LoVo (cell line): ENCODE results near the gene RPL23.
A peak's percentile ranks its signal among the peaks of the same experiment; 100 is the strongest.

Experiments
- DNase-seq: peaks from one replicate; pipeline ENCODE4 v3.0.0-alpha.2; 2016; ENCODE audit warnings: low spot score

RPL23 gene

DNA sequence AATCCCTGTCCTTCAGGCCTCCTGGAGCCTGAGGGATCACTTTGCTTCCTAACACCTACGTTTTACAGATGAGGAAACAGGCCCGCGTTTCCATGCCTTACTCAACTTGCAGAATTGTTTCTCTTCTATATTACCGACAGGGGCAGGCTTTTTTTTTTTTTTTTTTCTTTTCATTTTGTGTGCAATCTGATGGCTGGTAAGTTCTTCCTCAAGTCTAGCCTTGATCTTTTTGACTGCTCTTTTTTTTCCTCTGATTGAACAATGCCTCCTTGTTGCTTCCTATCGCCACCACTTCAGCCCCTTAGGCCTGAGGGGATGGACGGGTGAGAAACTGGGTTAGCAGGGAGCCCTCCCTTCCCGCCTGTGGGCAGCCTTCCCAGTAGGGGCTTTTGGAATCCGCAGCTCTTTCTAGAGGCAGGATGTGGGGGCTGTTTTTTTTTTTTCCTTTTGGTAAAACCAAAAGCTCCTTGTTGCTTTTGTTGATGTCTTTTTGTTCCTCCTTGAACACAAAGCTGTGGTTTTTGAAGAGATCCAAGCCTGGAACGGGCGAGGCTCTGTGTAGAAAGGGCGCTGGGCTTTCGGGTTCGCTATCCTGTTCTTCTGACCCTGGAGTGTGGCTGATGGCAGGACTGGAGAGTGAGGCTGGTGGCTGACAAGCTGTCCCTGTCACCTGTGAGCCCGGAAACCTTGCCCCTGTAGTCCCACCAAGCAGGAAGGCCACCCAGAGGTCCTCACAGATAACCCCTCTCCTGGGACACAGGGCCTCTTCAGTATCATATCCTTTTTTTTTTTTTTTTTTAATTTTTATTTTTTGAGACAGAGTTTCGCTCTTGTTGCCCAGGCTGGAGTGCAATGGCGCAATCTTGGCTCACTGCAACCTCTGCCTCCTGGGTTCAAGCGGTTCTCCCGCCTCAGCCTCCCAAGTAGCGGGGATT lies 30.3 kb upstream of the RPL23 start:
- no peak for DNase-seq

GRCh38 chr17:38882870-38883269 lies 29.3 kb upstream of the RPL23 start:
- DNase-seq = no peak

GRCh38 chr17:38881600-38882191 lies 28.2 kb upstream of the RPL23 start:
- no peak for DNase-seq

DNA sequence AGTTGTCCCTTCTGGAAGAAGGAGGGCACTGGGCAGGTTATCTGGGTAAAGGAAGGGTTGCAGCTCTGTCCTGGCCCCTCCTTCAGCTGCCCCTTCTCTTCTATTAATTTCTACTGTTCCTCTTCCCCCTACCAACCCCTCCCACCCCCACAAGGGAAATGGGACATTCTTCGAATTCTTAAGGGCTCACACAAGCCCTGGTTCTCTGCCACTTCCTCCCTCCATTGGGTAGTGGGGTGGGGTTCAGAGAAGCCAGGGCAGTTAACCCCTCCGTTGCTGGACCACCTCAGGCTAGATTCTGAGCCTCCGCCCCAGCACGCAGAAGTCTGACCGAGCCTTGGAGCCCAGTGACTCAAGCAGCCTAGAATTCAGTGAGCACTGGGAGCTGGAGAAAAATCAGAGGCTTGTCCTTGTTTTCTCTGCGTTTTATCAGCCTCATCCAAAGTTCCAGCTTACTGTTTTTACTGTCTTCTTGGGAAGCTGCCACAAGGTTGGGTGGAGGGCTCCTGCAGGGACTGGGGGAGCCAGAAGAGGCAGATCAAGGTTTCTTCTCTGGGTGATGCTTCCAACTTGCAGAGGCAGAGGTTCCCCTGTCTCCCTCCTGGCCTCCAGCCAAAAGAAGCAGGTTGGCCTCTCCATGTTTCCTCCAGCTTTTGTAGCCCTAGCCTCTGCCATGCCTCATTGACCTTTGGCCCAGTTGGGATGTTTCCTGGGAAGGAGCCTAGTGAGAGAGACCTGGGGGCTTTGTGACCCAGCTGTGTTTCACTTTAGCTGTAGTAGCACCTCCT lies 26.6 kb upstream of the RPL23 start:
- DNase-seq = no peak

GRCh38 chr17:38877130-38877851 lies 23.8 kb upstream of the RPL23 start:
- DNase-seq = no peak

DNA sequence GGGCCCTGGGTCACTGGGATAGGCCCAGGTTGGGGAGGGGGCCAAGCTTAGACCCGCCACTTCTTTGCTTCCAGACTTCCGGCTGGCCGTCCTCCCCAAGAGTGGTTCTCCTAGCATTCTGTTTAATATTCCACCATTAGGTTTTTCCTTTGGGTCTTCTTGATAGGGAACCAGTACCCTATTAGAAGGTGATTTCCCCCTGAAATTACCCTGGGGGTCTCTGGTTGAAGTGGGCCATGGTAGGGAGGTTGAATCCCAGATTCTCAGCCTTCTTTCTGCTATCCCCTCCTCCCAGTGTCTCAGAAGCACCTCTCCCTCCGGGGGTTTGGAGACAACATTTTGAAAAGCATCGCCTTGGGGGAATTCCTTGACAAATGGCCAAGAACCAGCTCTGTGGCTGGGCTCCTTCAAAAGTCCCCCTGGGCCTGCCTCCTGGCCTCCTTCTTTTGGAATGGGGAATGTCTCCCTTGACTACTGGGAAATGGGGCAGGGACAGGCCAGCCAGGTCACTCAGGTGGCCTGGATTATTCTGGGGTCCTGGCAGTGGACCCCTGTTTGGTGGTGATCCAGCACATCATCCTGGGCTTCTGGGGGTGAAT lies 22.1 kb upstream of the RPL23 start:
- DNase-seq = no peak

DNA sequence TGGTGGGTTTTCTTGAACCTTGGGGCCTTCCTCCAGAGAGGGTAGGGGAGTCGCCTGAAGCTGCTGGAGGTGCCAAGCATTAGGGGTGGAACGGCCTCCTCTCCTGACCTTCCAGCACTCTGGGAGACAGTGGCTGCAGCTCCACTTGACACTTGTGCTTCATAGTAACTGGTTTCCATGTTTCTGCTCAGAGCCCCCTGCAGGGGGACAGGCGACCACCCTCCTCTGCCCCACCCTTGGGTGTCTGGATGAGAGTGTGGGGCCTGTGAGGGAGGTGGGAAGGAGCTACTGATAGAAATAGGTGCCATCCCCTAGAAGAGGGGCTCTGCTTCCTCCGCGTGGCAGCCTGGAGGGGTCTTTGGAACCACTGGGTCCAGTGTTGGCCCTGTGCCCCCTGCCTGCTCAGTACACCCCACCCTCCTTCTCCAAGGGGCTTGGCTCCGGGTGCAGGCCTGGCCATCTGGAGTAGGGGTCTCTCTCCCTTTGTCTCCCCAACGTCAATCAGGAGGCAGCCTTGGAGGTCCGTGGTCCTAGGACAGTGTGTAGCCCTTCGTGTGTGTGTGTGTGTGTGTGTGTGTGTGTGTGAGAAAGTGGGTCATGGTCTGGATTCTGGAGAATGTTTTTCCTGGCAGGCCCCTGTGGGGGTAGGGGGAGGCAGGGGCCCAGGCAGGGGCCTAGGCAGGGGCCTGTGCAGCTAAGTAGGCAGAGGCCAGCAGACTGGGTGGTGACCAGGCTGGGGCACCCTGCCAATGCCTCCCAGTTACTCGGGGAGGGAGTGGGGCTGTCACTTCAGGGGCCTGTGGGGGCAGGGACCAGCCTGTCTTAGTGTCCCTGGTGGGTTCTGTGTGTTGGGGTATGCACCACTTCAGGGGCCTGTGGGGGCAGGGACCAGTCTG lies 21.2 kb upstream of the RPL23 start:
- DNase-seq = no peak

GRCh38 chr17:38873640-38874380 lies 20.3 kb upstream of the RPL23 start:
- peak; percentile 26 for DNase-seq

DNA sequence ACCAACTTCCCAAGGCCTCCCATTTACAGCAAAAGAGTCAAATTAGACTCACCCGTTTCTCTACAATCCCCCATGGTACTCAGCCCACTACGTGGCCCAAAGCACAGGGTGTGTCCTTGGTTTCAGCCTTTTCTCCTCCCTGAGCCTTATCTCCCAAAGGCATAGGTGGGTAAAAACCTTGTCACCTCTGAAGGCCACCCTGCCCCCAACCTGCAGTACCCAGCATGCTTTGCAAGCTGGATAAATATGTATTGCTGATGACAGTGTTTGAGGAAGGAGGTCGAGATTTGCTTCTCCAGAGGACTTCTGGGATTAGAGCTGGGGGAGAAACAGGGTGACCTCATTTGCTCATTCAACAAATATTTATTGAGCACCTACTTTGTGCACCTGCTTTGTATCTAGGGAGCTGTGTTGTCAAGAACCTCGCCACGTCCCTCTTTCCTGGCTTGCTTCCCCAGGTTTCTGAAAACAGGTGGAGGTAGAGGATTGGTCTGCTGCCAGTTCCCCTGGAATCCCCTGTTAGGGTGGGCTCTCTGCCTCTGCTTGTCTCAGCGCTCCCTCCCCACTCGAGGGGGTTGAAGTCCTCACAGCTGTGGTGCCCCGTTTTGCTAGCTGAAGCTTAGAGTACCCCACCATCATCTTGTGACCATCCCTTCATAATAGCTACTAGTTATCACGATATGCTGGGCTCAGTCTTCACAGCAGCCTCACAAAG lies 19.3 kb upstream of the RPL23 start:
- no peak for DNase-seq

DNA sequence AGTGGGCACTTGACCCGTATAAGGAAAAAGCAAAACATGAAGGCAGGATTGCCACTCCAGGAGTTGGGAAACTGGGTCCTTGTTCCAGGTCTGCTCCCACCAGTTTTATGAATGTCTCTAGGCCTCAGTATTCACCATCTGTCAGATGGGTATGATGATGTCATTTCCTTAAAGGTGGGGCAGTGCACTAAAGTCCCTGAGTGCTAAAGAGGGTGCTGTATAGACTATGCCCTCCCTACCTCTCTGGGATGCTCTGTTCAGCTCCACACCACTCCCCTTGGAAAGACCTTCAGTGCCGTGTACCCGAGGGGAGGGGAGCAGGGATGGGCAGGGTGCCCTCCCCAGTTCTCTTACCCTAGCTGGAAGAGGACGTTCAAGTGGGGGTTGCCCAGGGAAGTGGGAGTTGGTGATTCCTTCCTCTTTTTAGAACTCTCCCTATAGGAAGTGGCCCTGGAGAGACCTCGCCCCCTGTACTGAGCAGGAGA lies 18.5 kb upstream of the RPL23 start:
- no peak for DNase-seq

DNA sequence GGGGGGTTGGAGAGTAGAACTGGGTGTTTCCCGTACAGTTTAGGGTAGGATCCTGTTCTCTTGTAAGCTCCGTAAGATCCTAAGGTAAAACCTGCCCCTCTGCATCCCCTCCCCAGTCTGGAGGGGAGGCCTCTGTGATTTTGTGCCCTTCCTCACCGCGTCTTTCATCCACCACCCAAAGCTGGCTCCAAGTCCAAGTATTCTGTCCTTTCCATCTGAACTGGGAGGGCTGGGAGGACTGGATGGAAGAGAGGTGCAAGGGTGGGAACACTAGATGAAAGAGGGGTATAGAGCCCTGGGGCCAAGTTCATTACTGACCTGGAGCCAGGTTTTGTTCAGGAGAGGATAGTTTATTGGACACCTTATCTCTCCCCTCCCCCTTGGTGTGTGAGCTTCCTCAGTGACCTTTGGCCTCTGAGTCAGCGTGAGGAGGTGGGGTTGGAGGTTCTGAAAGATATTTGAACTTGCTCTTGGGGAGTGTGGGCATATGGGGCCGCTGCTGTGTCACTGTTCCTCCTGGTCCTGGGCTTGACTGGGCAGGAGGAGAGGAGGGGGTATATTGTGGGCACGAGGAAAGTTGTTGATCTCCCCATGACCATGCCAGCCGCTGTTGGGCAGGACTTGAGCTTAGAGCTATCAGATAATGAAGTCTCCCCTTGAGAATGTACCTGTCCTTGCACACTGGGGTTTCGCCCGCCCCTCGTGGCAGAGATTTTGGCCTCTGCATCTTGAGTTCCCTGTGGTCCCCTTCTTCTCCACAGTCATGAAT lies 17.9 kb upstream of the RPL23 start:
- DNase-seq = peak; percentile 91

DNA sequence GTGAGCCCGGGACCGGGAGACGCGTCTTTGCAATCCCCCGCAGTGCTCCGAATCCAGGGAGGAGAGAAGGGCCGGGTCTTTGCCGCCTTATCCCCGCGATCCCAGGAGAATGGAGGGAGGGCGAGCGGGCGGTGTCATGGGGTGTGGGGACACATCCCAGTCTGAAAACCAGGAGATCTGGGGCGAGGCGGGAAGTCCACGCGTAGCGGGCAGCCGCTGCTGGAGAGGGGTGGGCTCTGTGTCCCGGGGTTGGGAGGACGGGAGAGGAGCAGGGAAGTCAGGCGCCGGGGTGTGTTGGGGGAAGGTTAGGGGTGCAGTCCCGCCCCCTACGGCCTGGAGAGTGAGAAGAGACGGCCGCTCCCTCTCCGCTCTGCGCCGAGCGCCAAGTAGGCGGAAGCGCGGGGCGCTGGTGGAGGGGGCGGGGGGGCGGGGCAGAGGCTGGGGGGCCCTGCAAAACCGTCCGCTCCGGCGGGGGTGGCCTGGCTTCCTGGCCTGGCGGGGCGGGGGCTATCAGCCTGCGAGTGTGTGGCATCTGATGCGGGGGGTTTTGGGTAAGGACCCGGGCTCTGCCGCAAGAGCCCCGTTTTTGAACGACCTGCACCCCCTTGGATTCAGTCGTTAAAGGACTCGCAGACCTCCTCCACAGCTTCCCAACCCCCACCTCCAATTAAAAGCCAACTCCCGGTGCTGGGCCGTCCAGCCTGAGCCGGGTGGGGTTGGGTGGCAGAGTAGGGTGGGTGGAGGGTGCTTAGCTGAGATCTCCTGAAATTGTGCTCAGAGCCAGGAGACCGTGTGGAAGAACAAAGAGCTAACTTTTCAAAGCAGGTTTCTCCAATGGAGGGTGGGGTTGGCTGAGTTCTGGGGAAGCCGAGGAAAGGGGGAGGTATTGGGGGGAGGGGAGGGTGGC lies 17.0 kb upstream of the RPL23 start:
- peak; percentile 44 for DNase-seq

- peak; percentile 87 for DNase-seq
Measured at GRCh38 chr17:38869526-38870258, 16.2 kb upstream of the RPL23 start, which contains the start of gene LASP1. Gene LASP1 (plus strand): TSS chr17:38870058. CDS start chr17:38870190, 132 bp downstream.

GRCh38 chr17:38868817-38869525 lies 15.4 kb upstream of the RPL23 start:
- peak; percentile 75 for DNase-seq

DNA sequence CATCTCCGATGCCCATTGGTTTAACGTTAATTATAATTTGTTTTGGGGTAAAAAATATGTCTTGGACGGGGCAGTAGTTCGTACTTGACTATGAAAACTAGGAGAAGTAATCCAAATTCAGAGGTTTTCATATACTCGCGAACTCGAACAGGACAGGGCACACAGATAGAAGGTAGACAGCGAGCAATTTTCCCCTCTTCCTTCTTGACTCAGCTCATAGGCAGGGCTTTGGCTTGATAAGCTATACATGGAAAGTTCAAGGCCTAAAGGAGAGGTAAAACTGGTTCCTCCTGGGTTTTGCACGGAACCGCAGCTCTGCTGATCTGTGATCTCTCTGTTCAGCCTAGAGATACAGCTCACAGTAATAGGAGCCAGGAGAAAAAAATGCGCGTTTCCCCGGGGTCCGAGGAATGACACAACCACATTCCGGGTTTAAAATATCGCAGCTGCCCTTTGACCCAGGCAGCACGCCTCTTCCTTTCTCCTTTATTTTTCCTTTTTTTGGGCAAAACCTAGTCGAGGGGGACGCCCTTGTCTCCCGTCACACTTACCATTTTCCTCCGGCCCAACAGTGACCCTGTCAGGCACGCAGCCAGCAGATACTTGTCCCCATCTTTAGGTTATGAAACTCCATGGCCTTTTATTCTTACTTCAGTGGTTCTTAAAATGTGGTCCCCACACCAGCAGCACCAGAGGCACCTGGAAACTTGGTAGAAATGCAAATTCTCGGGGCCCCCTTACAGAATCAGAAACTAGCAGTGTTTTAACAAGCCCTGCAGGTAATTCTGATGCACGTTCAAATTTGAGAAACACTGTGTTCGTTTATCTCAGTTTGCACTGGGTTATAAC lies 14.7 kb upstream of the RPL23 start:
- DNase-seq = no peak
